Measurements from ENCODE around the gene CSTPP1.

The CSTPP1 gene

GRCh38 chr11:46901156-46901555, 35.4 kb upstream of the CSTPP1 start:
- TF ChIP-seq, protein P1, sequence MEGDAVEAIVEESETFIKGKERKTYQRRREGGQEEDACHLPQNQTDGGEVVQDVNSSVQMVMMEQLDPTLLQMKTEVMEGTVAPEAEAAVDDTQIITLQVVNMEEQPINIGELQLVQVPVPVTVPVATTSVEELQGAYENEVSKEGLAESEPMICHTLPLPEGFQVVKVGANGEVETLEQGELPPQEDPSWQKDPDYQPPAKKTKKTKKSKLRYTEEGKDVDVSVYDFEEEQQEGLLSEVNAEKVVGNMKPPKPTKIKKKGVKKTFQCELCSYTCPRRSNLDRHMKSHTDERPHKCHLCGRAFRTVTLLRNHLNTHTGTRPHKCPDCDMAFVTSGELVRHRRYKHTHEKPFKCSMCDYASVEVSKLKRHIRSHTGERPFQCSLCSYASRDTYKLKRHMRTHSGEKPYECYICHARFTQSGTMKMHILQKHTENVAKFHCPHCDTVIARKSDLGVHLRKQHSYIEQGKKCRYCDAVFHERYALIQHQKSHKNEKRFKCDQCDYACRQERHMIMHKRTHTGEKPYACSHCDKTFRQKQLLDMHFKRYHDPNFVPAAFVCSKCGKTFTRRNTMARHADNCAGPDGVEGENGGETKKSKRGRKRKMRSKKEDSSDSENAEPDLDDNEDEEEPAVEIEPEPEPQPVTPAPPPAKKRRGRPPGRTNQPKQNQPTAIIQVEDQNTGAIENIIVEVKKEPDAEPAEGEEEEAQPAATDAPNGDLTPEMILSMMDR (IDR thresholded peaks at IDR 0.05; ENCODE audit: extremely low read depth, missing control alignments): no peak
- DNase-seq (ENCODE audit: low spot score): no peak

- TF ChIP-seq, protein P1 (IDR thresholded peaks at IDR 0.05; ENCODE audit: extremely low read depth, missing control alignments): no peak
- no peak for DNase-seq (ENCODE audit: low spot score)
Measured at GRCh38 chr11:46902694-46903093, 33.9 kb upstream of the CSTPP1 start.

- DNase-seq (ENCODE audit: low spot score): no peak
- TF ChIP-seq, protein P1 (IDR thresholded peaks at IDR 0.05; ENCODE audit: extremely low read depth, missing control alignments): no peak
Measured at GRCh38 chr11:46903846-46904245, 32.7 kb upstream of the CSTPP1 start.

- TF ChIP-seq, protein P1 (IDR thresholded peaks at IDR 0.05; ENCODE audit: extremely low read depth, missing control alignments): no peak
- no peak for DNase-seq (ENCODE audit: low spot score)
Measured at GRCh38 chr11:46905806-46906205, 30.8 kb upstream of the CSTPP1 start.

DNA sequence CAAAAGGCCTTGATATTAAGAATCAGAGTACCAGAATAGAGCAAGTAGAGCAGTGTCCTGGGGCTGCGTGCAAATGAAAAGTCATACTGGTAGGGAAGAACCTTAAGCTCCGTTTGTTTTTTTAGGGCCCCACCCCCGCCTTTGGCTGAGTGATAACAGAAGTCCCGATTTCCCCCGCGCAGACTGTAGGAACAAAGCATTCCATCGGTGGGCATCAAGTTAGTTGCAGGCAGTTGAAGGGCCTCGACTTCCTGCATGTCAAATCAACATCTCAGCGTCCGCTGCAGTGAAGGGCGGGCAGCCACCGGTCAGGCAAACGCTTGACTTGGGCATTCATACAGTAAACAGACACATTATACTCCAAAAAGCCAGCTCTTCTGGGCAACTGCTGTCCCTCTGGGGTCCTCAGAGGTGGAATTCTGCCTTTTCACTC, 29.9 kb upstream of the CSTPP1 start:
- no peak for DNase-seq (ENCODE audit: low spot score)
- TF ChIP-seq, protein P1 (IDR thresholded peaks at IDR 0.05; ENCODE audit: extremely low read depth, missing control alignments): no peak

- TF ChIP-seq, protein P1 (IDR thresholded peaks at IDR 0.05; ENCODE audit: extremely low read depth, missing control alignments): no peak
- DNase-seq (ENCODE audit: low spot score): no peak
Measured at GRCh38 chr11:46907606-46908005, 29.0 kb upstream of the CSTPP1 start.

DNA sequence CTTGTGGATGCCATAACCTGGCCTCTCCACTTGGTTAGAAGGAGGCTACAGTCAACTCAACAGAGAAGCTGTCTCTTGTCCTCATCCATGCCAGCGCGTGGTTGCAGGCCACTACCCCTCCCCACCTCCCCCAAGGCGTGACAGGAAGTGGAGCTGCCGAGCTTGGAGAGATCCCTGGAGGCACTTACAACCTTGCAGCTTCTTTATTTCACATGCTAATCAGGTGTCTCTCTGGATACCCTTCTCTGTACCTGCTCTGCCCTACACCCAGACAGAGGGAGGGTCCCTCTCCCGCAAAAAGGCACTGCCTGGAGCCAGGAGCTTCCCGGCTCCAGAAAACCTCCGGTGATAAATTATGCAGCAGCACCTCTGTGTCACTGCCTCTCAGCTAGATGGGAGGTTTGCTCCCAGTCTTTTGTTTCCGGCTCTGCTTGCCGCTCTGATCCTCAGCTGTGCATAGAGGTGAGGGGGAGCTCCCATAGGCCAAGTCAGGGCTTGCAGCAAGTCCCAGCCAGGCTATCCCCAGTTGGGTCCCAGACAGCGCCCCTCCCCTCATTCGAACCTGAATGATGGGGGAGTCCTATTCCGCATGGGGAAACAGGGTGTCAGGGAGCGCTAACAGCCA, 23.9 kb upstream of the CSTPP1 start:
- no peak for DNase-seq (ENCODE audit: low spot score)
- TF ChIP-seq, protein P1 (IDR thresholded peaks at IDR 0.05; ENCODE audit: extremely low read depth, missing control alignments): no peak
